GM12892 (cell line): ENCODE measurements around the gene LY6G6C.

Experiments used
- POLR2A ChIP-seq: IDR thresholded peaks from 2 replicates; pipeline ENCODE4 v1.6.1; 2011; ENCODE audit warnings: low read depth, low read length, control low read depth
- POLR2AphosphoS5 ChIP-seq: IDR thresholded peaks from 2 replicates; pipeline ENCODE4 v1.6.1; 2011; ENCODE audit warnings: low read depth, low read length, control low read depth
- TAF1 ChIP-seq: IDR thresholded peaks from 2 replicates; pipeline ENCODE4 v1.6.1; 2011; ENCODE audit warnings: low read depth, mild to moderate bottlenecking, control low read depth, low read length, borderline replicate concordance

- no peak for TF ChIP-seq POLR2AphosphoS5
- no peak for TF ChIP-seq POLR2A
- TF ChIP-seq TAF1 = no peak
These were observed 7.4 kb upstream of the LY6G6C start, which contains the start of gene DDAH2 for GRCh38 chr6:31728767-31729514.
